SK-N-SH treated with all-trans-retinoic acid at 6 μM for 48 hours (cell line): ENCODE results near the gene C7orf25.

ENCODE experiments used
- ATAC-seq: fragments of 200-7000 bp; cut with Tn5 transposase; 3 replicates; pipeline ENCODE4 v1.9.1; 2020; ENCODE audit warnings: mild to moderate bottlenecking, moderate library complexity
- ARNTL ChIP-seq: fragments of 450-650 bp; formaldehyde crosslinking; IDR thresholded peaks from 2 replicates; pipeline ENCODE4 v1.5.0; 2020; ENCODE audit warnings: low read depth, mild to moderate bottlenecking, moderate library complexity, borderline replicate concordance
- BACH2 ChIP-seq: fragments of 250-450 bp; sonication (Bioruptor Pico); IDR thresholded peaks from 2 replicates; pipeline ENCODE4 v1.9.0; 2021; ENCODE audit warnings: mild to moderate bottlenecking, borderline replicate concordance
- CSDC2 ChIP-seq: fragments of 250-450 bp; sonication (Bioruptor Pico); IDR thresholded peaks from 2 replicates; pipeline ENCODE4 v1.5.0; 2020; ENCODE audit warnings: mild to moderate bottlenecking, moderate library complexity
- ESRRG ChIP-seq: fragments of 250-450 bp; sonication (Bioruptor Pico); IDR thresholded peaks from 2 replicates; pipeline ENCODE4 v1.6.1; 2021; ENCODE audit warnings: mild to moderate bottlenecking
- GLIS3 ChIP-seq: fragments of 250-450 bp; sonication (Bioruptor Pico); IDR thresholded peaks from 2 replicates; pipeline ENCODE4 v1.5.0; 2020; ENCODE audit warnings: mild to moderate bottlenecking, moderate library complexity
- ISL1 ChIP-seq: fragments of 250-450 bp; sonication (Bioruptor Pico); IDR thresholded peaks from 2 replicates; pipeline ENCODE4 v2.1.2; 2022; ENCODE audit warnings: mild to moderate bottlenecking, moderate library complexity
- OSR1 ChIP-seq: fragments of 250-450 bp; sonication (Bioruptor Pico); IDR thresholded peaks from 2 replicates; pipeline ENCODE4 v1.8.0; 2022; ENCODE audit warnings: moderate library complexity, mild to moderate bottlenecking, inconsistent platforms
- PPARA ChIP-seq: fragments of 250-450 bp; sonication (Bioruptor Pico); IDR thresholded peaks from 2 replicates; pipeline ENCODE4 v1.5.0; 2020; ENCODE audit warnings: mild to moderate bottlenecking, borderline replicate concordance
- SNAI2 ChIP-seq: fragments of 250-450 bp; sonication (Bioruptor Pico); IDR thresholded peaks from 2 replicates; pipeline ENCODE4 v1.5.0; 2020; ENCODE audit warnings: mild to moderate bottlenecking, moderate library complexity
- TCF4 ChIP-seq: fragments of 250-450 bp; sonication (Bioruptor Pico); IDR thresholded peaks from 2 replicates; pipeline ENCODE4 v1.8.0; 2021; ENCODE audit warnings: mild to moderate bottlenecking, moderate library complexity, borderline replicate concordance
- TOX ChIP-seq: fragments of 250-450 bp; sonication (Bioruptor Pico); IDR thresholded peaks from 2 replicates; pipeline ENCODE4 v1.8.0; 2021; ENCODE audit warnings: mild to moderate bottlenecking, moderate library complexity, borderline replicate concordance
- ZFP3 ChIP-seq: fragments of 250-450 bp; sonication (Bioruptor Pico); IDR thresholded peaks from 2 replicates; pipeline ENCODE4 v1.5.0; 2020; ENCODE audit warnings: mild to moderate bottlenecking, moderate library complexity
- ZFP30 ChIP-seq: fragments of 450-650 bp; formaldehyde crosslinking; IDR thresholded peaks from 2 replicates; pipeline ENCODE4 v1.5.0; 2022; ENCODE audit warnings: mild to moderate bottlenecking, moderate library complexity
- ZNF565 ChIP-seq: fragments of 450-650 bp; formaldehyde crosslinking; conservative IDR thresholded peaks from 2 replicates; pipeline ENCODE4 v1.5.0; 2020; ENCODE audit warnings: low read depth, mild to moderate bottlenecking, moderate library complexity
- ZNF70 ChIP-seq: fragments of 450-650 bp; formaldehyde crosslinking; IDR thresholded peaks from 2 replicates; pipeline ENCODE4 v1.5.0; 2020; ENCODE audit warnings: mild to moderate bottlenecking, moderate library complexity
- ZNF8 ChIP-seq: fragments of 450-650 bp; formaldehyde crosslinking; IDR thresholded peaks from 2 replicates; pipeline ENCODE4 v1.5.0; 2020; ENCODE audit warnings: mild to moderate bottlenecking, moderate library complexity
- TF ChIP-seq, protein P1 (sequence below): fragments of 250-450 bp; sonication (Bioruptor Pico); IDR thresholded peaks from 2 replicates; pipeline ENCODE4 v1.8.0; 2020; ENCODE audit warnings: mild to moderate bottlenecking, moderate library complexity, borderline replicate concordance
- TF ChIP-seq, protein P2 (sequence below): fragments of 250-450 bp; sonication (Bioruptor Pico); IDR thresholded peaks from 2 replicates; pipeline ENCODE4 v1.5.1; 2020; ENCODE audit warnings: low read depth, mild to moderate bottlenecking, moderate library complexity
- TF ChIP-seq, protein P3 (sequence below): fragments of 250-450 bp; sonication (Bioruptor Pico); IDR thresholded peaks from 2 replicates; pipeline ENCODE4 v1.5.0; 2020; ENCODE audit warnings: mild to moderate bottlenecking, moderate library complexity
- TF ChIP-seq, protein P4 (sequence below): fragments of 250-450 bp; sonication (Bioruptor Pico); IDR thresholded peaks from 2 replicates; pipeline ENCODE4 v1.8.0; 2021; ENCODE audit warnings: low read depth, mild to moderate bottlenecking, moderate library complexity, borderline replicate concordance

C7orf25 gene

DNA sequence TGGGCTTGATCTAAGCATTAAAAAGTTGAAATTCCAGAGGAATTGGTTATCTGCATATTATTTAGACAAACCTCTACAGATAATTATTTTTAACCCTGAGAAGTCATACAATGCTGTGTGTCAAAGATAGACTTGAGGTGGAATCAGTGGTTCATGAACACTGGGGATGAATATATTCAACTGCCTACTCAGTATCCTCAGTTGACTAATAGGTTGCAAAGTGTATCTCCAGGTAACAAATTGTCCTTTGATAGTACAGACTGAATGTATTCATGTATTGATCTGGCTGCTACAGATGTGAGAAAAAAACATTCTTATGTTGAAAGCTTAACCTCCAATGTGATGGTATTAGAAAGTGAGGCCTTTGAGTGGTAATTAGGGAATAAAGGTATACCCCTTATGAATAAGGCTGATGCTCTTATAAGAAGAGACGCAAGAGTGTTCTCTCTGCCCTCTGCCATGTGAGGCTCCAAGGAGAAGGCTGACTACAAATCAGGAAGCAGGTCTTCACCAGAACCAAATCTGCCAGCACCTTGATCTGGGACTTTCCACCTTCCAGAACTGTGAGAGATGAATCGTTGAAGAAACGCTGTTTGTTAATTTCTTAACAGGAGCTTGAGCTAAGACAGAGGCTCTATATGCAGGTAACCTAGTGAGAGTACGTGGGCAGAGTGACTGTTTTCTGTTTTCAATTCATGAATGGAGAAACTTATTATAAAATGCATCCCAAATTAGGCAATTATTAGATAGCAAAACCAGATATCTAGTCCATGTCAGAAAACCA is 27.8 kb upstream of the C7orf25 start (continued):
- TF ChIP-seq, protein P1, sequence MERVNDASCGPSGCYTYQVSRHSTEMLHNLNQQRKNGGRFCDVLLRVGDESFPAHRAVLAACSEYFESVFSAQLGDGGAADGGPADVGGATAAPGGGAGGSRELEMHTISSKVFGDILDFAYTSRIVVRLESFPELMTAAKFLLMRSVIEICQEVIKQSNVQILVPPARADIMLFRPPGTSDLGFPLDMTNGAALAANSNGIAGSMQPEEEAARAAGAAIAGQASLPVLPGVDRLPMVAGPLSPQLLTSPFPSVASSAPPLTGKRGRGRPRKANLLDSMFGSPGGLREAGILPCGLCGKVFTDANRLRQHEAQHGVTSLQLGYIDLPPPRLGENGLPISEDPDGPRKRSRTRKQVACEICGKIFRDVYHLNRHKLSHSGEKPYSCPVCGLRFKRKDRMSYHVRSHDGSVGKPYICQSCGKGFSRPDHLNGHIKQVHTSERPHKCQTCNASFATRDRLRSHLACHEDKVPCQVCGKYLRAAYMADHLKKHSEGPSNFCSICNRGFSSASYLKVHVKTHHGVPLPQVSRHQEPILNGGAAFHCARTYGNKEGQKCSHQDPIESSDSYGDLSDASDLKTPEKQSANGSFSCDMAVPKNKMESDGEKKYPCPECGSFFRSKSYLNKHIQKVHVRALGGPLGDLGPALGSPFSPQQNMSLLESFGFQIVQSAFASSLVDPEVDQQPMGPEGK (CRISPR knock-in tag), result no peak

DNA sequence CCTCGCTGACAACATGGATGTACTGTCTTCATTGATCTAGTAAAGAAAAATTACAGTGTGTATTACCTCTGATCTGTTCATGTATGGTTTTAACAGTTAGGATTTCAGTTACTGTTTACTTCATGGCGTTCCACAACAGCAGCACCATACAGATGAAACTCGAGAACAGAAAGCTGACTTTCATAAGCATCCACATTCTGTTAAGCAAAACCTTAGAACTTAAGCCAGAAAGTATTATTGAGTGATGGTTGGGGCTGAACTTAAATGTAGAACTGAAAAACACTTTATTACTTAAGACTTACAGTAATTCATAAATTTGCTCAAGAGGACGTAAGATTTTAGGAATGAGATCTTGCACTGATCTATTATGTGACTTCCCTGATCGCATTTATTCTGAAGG is 24.0 kb upstream of the C7orf25 start:
- no peak for TF ChIP-seq ISL1
- no peak for TF ChIP-seq ZFP3 (CRISPR knock-in tag)
- TF ChIP-seq, protein P2, sequence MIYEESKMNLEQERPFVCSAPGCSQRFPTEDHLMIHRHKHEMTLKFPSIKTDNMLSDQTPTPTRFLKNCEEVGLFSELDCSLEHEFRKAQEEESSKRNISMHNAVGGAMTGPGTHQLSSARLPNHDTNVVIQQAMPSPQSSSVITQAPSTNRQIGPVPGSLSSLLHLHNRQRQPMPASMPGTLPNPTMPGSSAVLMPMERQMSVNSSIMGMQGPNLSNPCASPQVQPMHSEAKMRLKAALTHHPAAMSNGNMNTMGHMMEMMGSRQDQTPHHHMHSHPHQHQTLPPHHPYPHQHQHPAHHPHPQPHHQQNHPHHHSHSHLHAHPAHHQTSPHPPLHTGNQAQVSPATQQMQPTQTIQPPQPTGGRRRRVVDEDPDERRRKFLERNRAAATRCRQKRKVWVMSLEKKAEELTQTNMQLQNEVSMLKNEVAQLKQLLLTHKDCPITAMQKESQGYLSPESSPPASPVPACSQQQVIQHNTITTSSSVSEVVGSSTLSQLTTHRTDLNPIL (CRISPR knock-in tag), result no peak
- TF ChIP-seq GLIS3 (CRISPR knock-in tag), result no peak
- TF ChIP-seq TOX, result no peak
- no peak for ATAC-seq

DNA sequence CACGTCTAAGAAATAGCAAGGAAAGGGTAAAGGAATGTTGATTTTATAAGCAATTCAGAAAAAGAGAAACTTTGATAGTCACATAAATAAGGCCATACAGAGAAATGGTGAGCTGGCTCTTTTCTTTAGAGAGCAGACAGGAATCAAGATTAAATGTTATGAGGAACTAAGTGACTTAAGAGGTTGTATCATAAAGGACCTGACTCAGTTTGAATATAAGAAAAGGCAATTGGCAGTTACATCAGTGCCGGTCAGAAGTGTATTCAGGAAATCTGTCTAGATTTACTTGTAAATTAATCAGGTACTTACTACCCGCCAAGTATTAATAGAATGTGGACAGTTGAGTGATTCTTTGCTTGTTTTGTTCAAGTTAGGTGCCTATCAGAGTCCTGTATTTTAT is 22.4 kb upstream of the C7orf25 start:
- TF ChIP-seq ZNF565 (CRISPR knock-in tag) (no peak), ESRRG (CRISPR knock-in tag) (no peak), ZNF70 (CRISPR knock-in tag) (no peak), ISL1 (0 out of 2 replicates have a peak, but pooled peaks have one; percentile 5), ZNF8 (no peak)
- TF ChIP-seq, protein P3, sequence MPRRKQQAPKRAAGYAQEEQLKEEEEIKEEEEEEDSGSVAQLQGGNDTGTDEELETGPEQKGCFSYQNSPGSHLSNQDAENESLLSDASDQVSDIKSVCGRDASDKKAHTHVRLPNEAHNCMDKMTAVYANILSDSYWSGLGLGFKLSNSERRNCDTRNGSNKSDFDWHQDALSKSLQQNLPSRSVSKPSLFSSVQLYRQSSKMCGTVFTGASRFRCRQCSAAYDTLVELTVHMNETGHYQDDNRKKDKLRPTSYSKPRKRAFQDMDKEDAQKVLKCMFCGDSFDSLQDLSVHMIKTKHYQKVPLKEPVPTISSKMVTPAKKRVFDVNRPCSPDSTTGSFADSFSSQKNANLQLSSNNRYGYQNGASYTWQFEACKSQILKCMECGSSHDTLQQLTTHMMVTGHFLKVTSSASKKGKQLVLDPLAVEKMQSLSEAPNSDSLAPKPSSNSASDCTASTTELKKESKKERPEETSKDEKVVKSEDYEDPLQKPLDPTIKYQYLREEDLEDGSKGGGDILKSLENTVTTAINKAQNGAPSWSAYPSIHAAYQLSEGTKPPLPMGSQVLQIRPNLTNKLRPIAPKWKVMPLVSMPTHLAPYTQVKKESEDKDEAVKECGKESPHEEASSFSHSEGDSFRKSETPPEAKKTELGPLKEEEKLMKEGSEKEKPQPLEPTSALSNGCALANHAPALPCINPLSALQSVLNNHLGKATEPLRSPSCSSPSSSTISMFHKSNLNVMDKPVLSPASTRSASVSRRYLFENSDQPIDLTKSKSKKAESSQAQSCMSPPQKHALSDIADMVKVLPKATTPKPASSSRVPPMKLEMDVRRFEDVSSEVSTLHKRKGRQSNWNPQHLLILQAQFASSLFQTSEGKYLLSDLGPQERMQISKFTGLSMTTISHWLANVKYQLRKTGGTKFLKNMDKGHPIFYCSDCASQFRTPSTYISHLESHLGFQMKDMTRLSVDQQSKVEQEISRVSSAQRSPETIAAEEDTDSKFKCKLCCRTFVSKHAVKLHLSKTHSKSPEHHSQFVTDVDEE (CRISPR knock-in tag), result no peak
- ATAC-seq, result no peak

DNA sequence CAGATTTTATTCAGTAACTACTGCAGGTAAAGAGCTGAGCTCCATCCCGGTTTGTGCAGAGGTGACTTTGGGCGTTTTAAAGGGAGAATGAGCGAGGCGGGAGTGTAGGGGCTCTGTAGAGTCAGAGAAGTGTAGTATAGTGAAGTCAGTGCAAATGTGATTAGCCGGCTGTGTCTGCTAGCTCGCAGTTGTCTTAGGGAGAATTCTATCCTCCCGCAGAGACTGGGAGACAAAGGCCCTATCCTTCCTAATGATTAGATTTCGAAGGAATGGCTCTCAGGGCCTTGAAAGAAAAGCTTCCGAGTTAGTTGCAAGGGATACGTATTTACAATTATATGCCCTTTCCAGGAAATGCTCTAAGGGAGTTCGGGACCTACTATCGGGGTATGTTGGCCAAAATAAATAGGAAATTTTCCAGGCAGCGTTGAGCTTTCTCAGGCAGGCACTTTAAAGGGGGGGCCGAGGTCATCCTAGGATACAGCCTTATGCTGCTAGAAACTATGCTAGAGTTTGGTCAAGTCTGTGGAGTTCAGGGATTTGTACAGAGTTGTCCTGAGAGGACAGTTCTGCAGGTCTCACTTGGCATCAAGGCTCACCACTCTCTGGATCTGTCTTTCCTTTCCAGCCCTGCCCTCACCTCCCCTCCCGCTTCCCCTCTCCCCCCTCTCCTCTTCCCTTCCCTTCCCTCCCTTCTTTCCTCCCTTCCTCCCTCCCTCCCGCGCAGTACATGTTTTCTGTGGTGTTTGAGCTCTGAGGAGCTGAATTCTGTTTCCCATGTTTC is 21.1 kb upstream of the C7orf25 start:
- TF ChIP-seq BACH2 (no peak), TCF4 (CRISPR knock-in tag) (no peak), ZFP3 (CRISPR knock-in tag) (no peak), PPARA (CRISPR knock-in tag) (no peak), ZNF565 (CRISPR knock-in tag) (no peak), ZFP30 (CRISPR knock-in tag) (no peak), CSDC2 (CRISPR knock-in tag) (no peak), OSR1 (CRISPR knock-in tag) (no peak), SNAI2 (CRISPR knock-in tag) (no peak), ZNF8 (no peak), ARNTL (CRISPR knock-in tag) (no peak), ISL1 (no peak), ZNF70 (CRISPR knock-in tag) (no peak)
- TF ChIP-seq, protein P3 (CRISPR knock-in tag), result no peak
- TF ChIP-seq, protein P4, sequence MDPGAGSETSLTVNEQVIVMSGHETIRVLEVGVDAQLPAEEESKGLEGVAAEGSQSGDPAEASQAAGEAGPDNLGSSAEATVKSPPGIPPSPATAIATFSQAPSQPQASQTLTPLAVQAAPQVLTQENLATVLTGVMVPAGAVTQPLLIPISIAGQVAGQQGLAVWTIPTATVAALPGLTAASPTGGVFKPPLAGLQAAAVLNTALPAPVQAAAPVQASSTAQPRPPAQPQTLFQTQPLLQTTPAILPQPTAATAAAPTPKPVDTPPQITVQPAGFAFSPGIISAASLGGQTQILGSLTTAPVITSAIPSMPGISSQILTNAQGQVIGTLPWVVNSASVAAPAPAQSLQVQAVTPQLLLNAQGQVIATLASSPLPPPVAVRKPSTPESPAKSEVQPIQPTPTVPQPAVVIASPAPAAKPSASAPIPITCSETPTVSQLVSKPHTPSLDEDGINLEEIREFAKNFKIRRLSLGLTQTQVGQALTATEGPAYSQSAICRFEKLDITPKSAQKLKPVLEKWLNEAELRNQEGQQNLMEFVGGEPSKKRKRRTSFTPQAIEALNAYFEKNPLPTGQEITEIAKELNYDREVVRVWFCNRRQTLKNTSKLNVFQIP (CRISPR knock-in tag), result no peak
- ATAC-seq, result peak; percentile 72
